Sigmoid colon (tissue), 4 donors: ENCODE data around the gene DGLUCY.

Experiments
- EP300 ChIP-seq, 4 donors: sonication (generic); formaldehyde crosslinking; IDR thresholded peaks; one replicate each; pipeline ENCODE4 v1.6.1; 2017; ENCODE audit warnings: antibody characterized with exemption in 4 of 4
- POLR2A ChIP-seq, 2 donors: fragments of 450-650 bp; IDR thresholded peaks; one replicate each; pipeline ENCODE4 v1.6.1; 2016; ENCODE audit warnings: antibody characterized with exemption in 2 of 2, mild to moderate bottlenecking in 2 of 2, moderate library complexity in 2 of 2
- POLR2AphosphoS5 ChIP-seq, 4 donors: sonication (generic); formaldehyde crosslinking; IDR thresholded peaks; one replicate each; pipeline ENCODE4 v1.6.1; 2017; ENCODE audit warnings: antibody characterized with exemption in 4 of 4
- TF ChIP-seq, protein P1 (sequence below), 4 experiments: fragments of 450-650 bp in 3 of 4; fragments of 200-600 bp in 1 of 4; IDR thresholded peaks; one replicate each; pipeline ENCODE4 v1.5.1; 2016 to 2019; ENCODE audit warnings: antibody characterized with exemption in 4 of 4, mild to moderate bottlenecking in 3 of 4, moderate library complexity in 2 of 4

DNA sequence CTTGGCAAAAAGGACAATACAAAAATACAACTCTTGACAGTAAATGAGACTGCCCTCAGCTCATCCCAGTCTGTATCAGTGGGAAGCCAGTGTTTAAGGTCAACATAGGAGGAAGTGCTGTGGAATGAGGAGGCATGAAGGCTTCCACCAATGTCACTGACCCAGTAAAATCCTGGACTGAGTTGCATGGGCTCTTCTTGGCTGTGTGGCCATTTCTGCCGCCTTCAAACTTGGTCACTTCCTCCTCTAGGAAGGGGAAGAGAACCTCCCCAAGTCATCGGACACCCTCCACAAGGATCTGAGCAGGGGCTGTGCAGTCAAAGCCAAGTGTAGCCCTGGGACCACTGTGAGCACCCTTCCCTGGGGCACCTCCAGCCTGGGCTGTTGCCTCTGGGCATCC lies 118.7 kb downstream of the DGLUCY start:
- TF ChIP-seq POLR2A (IDR thresholded peaks at IDR 0.05) (no peak), EP300 (IDR thresholded peaks at IDR 0.05) (no peak), POLR2AphosphoS5 (IDR thresholded peaks at IDR 0.05) (no peak)
- TF ChIP-seq, protein P1, sequence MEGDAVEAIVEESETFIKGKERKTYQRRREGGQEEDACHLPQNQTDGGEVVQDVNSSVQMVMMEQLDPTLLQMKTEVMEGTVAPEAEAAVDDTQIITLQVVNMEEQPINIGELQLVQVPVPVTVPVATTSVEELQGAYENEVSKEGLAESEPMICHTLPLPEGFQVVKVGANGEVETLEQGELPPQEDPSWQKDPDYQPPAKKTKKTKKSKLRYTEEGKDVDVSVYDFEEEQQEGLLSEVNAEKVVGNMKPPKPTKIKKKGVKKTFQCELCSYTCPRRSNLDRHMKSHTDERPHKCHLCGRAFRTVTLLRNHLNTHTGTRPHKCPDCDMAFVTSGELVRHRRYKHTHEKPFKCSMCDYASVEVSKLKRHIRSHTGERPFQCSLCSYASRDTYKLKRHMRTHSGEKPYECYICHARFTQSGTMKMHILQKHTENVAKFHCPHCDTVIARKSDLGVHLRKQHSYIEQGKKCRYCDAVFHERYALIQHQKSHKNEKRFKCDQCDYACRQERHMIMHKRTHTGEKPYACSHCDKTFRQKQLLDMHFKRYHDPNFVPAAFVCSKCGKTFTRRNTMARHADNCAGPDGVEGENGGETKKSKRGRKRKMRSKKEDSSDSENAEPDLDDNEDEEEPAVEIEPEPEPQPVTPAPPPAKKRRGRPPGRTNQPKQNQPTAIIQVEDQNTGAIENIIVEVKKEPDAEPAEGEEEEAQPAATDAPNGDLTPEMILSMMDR (IDR thresholded peaks at IDR 0.05) = no peak
